Astrocyte of the cerebellum (primary cell): ENCODE data around the gene RAB3C.
A peak's percentile ranks its signal among the peaks of the same experiment; 100 is the strongest.

ENCODE experiments used
- DNase-seq: peaks from one replicate; pipeline ENCODE4 v3.0.0-alpha.2; 2011; ENCODE audit warnings: low read depth
- H3K4me3 ChIP-seq: 2 replicates; pipeline ENCODE4 v1.5.1; 2011; ENCODE audit warnings: mild to moderate bottlenecking, low read depth, low read length, moderate library complexity
- CTCF ChIP-seq: IDR thresholded peaks from 2 replicates; pipeline ENCODE4 v1.5.1; 2012; ENCODE audit warnings: low read length, low read depth, moderate library complexity, mild to moderate bottlenecking; ENCODE audit errors: missing control alignments
- in situ Hi-C: cut with HindIII; loops from 2 replicates; pipeline ENCODE4 v1.10.0; 2017; ENCODE audit warnings: low sequenced_read_pairs

The RAB3C gene

GRCh38 chr5:58890701-58891085, 307.8 kb downstream of the RAB3C start:
- DNase-seq, result no peak
- no peak for TF ChIP-seq CTCF
- H3K4me3 ChIP-seq, result no peak overlapping the region
- in situ Hi-C loops, result no loop called here

- peak; percentile 70 for TF ChIP-seq CTCF
- peak overlapping the region; percentile 18 for H3K4me3 ChIP-seq
- in situ Hi-C loops, result no loop called here
- DNase-seq, result peak; percentile 51
These were observed 308.5 kb downstream of the RAB3C start for GRCh38 chr5:58891086-58891970.

- DNase-seq, result no peak
- in situ Hi-C loops, result no loop called here
- TF ChIP-seq CTCF, result no peak
- H3K4me3 ChIP-seq, result no peak overlapping the region
These were observed 309.1 kb downstream of the RAB3C start for GRCh38 chr5:58891971-58892343.

GRCh38 chr5:58893551-58893950, 310.7 kb downstream of the RAB3C start:
- no peak for DNase-seq
- no peak for TF ChIP-seq CTCF
- in situ Hi-C loops, result no loop called here

GRCh38 chr5:58898006-58898405, 315.1 kb downstream of the RAB3C start:
- H3K4me3 ChIP-seq, result no peak overlapping the region
- TF ChIP-seq CTCF, result no peak
- in situ Hi-C loops, result no loop called here
- no peak for DNase-seq

More at GRCh38 chr5:58893551-58893950, 310.7 kb downstream of the RAB3C start:
- no peak overlapping the region for H3K4me3 ChIP-seq

- DNase-seq, result no peak
- no peak overlapping the region for H3K4me3 ChIP-seq
- in situ Hi-C loops, result no loop called here
These were observed 315.7 kb downstream of the RAB3C start for GRCh38 chr5:58898538-58898937.

More at GRCh38 chr5:58898538-58898937, 315.7 kb downstream of the RAB3C start:
- TF ChIP-seq CTCF, result no peak
